LNCAP (cell line): ENCODE results near the gene GINS1.

Experiments
- CTCF ChIP-seq: fragments of 450-650 bp; IDR thresholded peaks from 2 replicates; pipeline ENCODE4 v1.5.1; 2017; ENCODE audit warnings: mild to moderate bottlenecking

GINS1 gene

DNA sequence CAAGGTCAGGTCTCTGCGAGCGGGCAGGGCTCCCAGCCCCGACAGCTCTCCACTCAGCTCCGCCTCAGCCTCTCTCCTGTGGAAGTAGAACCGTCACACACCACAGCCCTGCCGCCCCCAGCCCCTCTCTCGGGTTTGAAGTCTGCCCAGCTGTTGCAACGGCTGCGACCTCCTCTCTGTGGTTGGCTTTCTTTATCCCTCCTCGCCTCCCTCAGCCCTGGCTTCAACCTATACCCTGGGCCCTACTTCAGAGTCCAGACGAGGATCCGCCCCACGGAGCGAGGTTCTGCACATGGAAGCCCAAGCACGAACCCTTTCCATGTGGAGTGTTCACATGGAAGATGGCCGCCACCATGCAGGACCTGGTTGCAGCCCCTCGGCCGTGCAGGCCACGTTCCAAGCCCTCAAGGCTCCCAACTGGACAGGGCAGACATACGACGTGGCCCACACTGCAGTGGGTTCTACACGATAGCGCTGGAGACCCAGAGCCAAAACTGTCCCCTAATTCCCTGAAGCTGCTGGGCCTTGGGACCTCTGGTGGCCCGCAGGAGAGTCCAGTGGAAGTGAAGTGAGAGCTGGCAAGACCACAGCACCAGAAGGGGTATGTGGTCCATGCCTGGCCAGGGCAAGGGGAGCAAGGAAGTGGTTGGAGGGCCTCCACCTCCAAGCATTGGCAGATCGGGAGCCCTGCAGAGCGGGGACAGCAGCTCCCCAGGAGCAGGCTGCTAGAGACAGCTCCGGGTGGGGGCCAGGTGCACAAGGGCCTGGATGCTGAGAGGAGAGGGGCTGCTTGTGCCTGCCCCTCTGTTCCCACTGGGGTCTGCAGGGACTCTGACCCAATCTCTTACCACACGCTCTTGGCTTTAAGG is 69.8 kb downstream of the GINS1 start:
- no peak for TF ChIP-seq CTCF

- no peak for TF ChIP-seq CTCF
These were observed 71.6 kb downstream of the GINS1 start for GRCh38 chr20:25478889-25479568.

DNA sequence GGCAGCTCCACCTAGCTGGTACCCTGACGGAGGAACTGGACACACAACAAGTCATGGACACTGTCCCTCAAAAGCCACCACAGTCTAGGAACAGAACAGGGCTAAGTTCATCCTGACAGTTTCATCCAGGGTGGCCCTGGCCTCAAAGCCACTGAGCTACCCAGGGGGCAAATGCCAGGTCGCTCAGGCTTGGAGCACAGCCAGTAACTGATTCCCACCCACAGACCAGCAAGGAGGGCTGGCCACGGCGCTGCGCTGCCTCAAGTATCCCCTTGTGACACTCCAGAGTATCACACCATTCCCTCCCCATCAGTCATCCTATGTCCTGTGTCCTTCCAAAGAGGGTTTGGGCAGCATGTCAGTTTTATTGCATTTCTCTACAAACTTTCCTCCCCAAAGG is 72.2 kb downstream of the GINS1 start:
- TF ChIP-seq CTCF: no peak

DNA sequence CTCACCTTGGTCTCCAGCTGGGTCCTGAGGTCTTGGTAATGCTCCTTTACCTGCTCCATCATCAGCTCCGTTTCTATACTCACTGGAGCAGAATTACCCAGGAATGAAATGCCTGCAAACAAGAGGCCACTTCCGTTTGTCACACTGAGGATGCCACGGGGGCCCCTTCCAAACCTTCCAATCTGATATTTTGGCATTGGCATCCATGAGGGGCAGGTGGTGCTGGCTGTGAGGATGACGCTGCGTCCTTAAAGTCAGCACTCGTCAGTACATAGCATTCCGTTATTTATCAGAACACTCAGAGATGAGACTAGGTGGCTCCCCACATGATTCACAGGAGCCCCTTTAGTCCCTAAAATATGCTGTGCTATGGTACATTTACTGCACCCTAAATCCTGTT is 72.7 kb downstream of the GINS1 start:
- no peak for TF ChIP-seq CTCF

GRCh38 chr20:25480797-25481196 is 73.3 kb downstream of the GINS1 start:
- TF ChIP-seq CTCF: no peak

DNA sequence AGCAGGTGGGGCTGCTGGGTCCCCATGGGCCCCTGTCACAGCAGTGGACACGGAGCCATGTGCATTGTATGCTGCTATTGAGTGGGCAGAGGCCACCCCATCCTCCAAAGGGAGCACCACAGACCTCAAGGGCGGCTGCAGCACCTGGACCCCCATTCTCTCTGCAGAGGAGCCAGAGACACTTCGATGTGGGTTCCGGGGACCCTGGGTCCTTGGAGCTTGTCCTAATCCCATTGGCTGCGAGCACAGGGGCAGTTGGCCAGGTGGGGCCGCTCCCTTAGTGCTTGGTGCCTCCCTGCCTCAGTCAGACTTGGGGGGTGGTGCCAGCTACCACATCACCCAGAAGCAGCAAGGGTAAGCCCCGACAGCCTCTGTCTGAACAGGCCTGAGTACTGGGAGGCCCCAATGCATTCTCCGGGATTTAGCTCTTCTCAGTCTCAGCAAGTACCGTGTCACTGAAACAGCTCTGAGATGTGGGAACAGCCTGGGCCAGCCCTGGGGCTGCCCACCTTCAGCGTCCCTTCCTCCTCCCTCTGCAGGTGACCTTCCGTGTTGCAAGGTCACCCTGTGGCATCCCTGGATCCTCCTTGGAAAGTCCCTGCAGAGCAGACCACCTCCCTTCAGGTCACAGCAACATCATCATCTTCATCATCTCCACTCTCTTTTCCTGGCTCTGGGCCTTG is 73.9 kb downstream of the GINS1 start:
- TF ChIP-seq CTCF: no peak

DNA sequence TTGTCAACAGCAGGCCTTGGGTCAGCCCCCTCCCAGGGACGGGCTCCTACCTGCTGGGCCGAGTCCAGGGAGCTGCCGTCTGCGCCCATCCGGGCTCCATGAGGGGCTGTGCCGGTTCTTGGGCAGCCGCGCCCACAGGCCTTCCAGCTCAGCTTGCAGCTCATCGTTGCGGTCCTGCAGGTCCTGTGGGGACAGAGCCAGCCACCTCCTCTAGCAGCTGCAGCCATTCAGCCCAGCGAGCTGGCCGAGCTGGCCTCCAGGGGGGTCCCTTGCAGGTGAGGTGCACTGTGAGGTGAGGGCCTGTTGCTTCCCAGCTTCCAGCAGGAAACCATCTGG is 74.4 kb downstream of the GINS1 start:
- no peak for TF ChIP-seq CTCF
